K562 (cell line): ENCODE measurements around the gene UBE2C. TPM values are rescaled to one million over a fixed set of nuclear protein-coding genes. Genes with fewer than 3 reads are reported as not detected.

Experiments used
- ARID1B ChIP-seq: fragments of 450-650 bp; IDR thresholded peaks from 2 replicates; pipeline ENCODE4 v1.6.1; 2016; ENCODE audit warnings: antibody characterized with exemption, mild to moderate bottlenecking, inconsistent platforms
- ARID3A ChIP-seq: IDR thresholded peaks from 2 replicates; pipeline ENCODE4 v1.6.1; 2012; ENCODE audit warnings: low read depth, low read length, improper control_type of control experiment, borderline replicate concordance
- BRD4 ChIP-seq: fragments of 200-600 bp; sonication (generic); IDR thresholded peaks from 2 replicates; pipeline ENCODE4 v1.6.1; 2017; ENCODE audit warnings: inconsistent platforms
- FOSL1 ChIP-seq: fragments of 200-800 bp; sonication (Bioruptor generic); conservative IDR thresholded peaks from 2 replicates; pipeline ENCODE4 v1.6.1; 2016; ENCODE audit warnings: missing genetic modification characterization, missing compliant biosample characterization
- MAFF ChIP-seq: IDR thresholded peaks from 2 replicates; pipeline ENCODE4 v1.6.1; 2012; ENCODE audit warnings: low read length, improper control_type of control experiment
- MAFK ChIP-seq: IDR thresholded peaks from 2 replicates; pipeline ENCODE4 v1.6.1; 2011; ENCODE audit warnings: low read length, improper control_type of control experiment
- NFE2 ChIP-seq: IDR thresholded peaks from 2 replicates; pipeline ENCODE4 v1.6.1; 2014; ENCODE audit warnings: antibody characterized with exemption, low read depth
- NRF1 ChIP-seq, 2 experiments: fragments of 450-650 bp; IDR thresholded peaks in 1 of 2; conservative IDR thresholded peaks in 1 of 2; 2 replicates each; pipeline ENCODE4 v1.6.1; 2014; ENCODE audit warnings: mild to moderate bottlenecking in 2 of 2
- PBX2 ChIP-seq, 2 experiments: IDR thresholded peaks in 1 of 2; conservative IDR thresholded peaks in 1 of 2; 2 replicates each; pipeline ENCODE4 v1.6.1; 2016; ENCODE audit warnings: low read depth in 2 of 2, mild to moderate bottlenecking in 1 of 2, missing compliant biosample characterization in 1 of 2, missing genetic modification characterization in 1 of 2, moderate library complexity in 1 of 2
- SMARCA4 ChIP-seq: fragments of 450-650 bp; IDR thresholded peaks from 2 replicates; pipeline ENCODE4 v1.6.1; 2016
- ZNF316 ChIP-seq: fragments of 450-650 bp; IDR thresholded peaks from 2 replicates; pipeline ENCODE4 v1.6.1; 2016
- ZNF561 ChIP-seq: fragments of 450-650 bp; formaldehyde crosslinking; conservative IDR thresholded peaks from 2 replicates; pipeline ENCODE4 v1.4.0; 2020; ENCODE audit warnings: mild to moderate bottlenecking, moderate library complexity
- ZNF639 ChIP-seq, 2 experiments: fragments of 200-800 bp in 1 of 2; sonication (Bioruptor generic) in 1 of 2; sonication (generic) in 1 of 2; formaldehyde crosslinking in 1 of 2; IDR thresholded peaks in 1 of 2; conservative IDR thresholded peaks in 1 of 2; 2 replicates each; pipeline versions ENCODE4 v1.5.0 to v1.6.1; 2016 to 2020; ENCODE audit warnings: missing compliant biosample characterization in 1 of 2, missing genetic modification characterization in 1 of 2, missing genetic modification reagents in 1 of 2
- polyA plus RNA-seq, 8 experiments: library from polyadenylated mRNA; depleted of rRNA in 4 of 8; stranded (reverse) in 5 of 8; unstranded in 3 of 8; fragments of >200 nt; fragmentation: Nextera tagmentation in 2 of 8; fragmentation: Illumina TruSeq in 1 of 8; extraction: Ambion mirVana in 2 of 8; extraction: Trizol in 1 of 8; gene quantifications; 2 replicates each; pipeline versions ENCODE4 v1.2.1 to v1.2.3, GENCODE V29; 2011 to 2014; ENCODE audit warnings: inconsistent platforms in 1 of 8, missing spikeins in 1 of 8
- total RNA-seq, 7 experiments: library from RNA; depleted of rRNA in 6 of 7; stranded (reverse); fragments of >200 nt in 6 of 7; fragmentation: Illumina TruSeq in 2 of 7; extraction: Trizol in 2 of 7; gene quantifications; 2 replicates each; pipeline versions ENCODE4 v1.2.1 to v1.2.3, GENCODE V29; 2011 to 2021; ENCODE audit warnings: low replicate concordance in 1 of 7

UBE2C gene
- total and polyA plus RNA-seq, 9 of the 15 experiments (the other 6 are each of a cell fraction or from before 2014, with no cell fraction given): 0.51 to 1.6 (median 0.69) TPM

- TF ChIP-seq ARID3A (no peak), ZNF561 (CRISPR knock-in tag) (no peak), NRF1 (conservative IDR thresholded peaks at IDR 0.05 in 1 of 2, IDR thresholded peaks at IDR 0.05 in 1 of 2) (peak; percentile 53 to 59; a peak in 3 of 4 replicates), MAFF (peak; percentile 39), ZNF639 (CRISPR knock-in tag; conservative IDR thresholded peaks at IDR 0.05 in 1 of 2, IDR thresholded peaks at IDR 0.05 in 1 of 2) (peak in 1 of 2 experiments; percentile 25; a peak in 1 of 4 replicates), ZNF316 (peak; percentile 41; the same call in 1 of the 2 replicates), SMARCA4 (peak; percentile 27; the same call in 1 of the 2 replicates), PBX2 (CRISPR knock-in tag; IDR thresholded peaks at IDR 0.05; ENCODE audit: low read depth) (no peak), PBX2 (tag; conservative IDR thresholded peaks at IDR 0.05; ENCODE audit: low read depth) (0 out of 2 replicates have a peak, but pooled peaks have one; percentile 19), MAFK (peak; percentile 38; the same call in 1 of the 2 replicates), ARID1B (peak; percentile 46; the same call in 1 of the 2 replicates), NFE2 (peak; percentile 67), BRD4 (no peak), FOSL1 (tag) (peak; percentile 86)
Measured at GRCh38 chr20:45779011-45779915, 33.2 kb upstream of the UBE2C start (continued).
